AML-193 (cell line): ENCODE results near the gene MAGEA4.
"Not testable (repeated sequence)": the region's sequence is repeated elsewhere in the genome, so short reads cannot be mapped to it uniquely, and the experiment has no call there.

Experiments used
- DNase-seq, 2 experiments: peaks; one replicate each; lab custom pipeline; 2025; lab: John Stamatoyannopoulos, UW

The MAGEA4 gene, protein sequence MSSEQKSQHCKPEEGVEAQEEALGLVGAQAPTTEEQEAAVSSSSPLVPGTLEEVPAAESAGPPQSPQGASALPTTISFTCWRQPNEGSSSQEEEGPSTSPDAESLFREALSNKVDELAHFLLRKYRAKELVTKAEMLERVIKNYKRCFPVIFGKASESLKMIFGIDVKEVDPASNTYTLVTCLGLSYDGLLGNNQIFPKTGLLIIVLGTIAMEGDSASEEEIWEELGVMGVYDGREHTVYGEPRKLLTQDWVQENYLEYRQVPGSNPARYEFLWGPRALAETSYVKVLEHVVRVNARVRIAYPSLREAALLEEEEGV

GRCh38 chrX:151912780-151913179, at the start of gene MAGEA4:
Gene MAGEA4 (plus strand): TSS chrX:151912889. CDS start chrX:151923665, 10,776 bp downstream.
- no peak for DNase-seq

GRCh38 chrX:151870602-151871001, 42.1 kb upstream of the MAGEA4 start:
- DNase-seq: no peak

DNA sequence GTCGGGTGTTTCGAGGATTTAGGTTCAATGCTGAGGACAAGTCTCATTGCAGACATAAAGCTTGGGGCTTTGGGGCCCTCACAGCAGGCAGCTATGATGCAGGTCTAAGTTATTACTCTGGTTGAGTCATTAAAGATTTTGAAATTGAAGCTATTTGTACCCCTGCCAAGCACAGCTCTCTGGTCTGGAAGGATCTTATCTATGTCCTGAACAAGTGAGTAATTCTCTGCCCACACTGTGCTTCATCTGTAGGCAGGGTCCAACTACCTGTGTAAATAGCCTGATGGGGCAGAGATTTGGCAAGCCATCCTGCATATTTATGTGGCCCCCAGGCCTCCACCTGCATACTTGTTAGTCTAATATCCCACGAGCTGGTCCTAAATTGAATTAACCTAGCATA, 41.4 kb upstream of the MAGEA4 start:
- DNase-seq: no peak

GRCh38 chrX:151873096-151873495, 39.6 kb upstream of the MAGEA4 start:
- no peak for DNase-seq

GRCh38 chrX:151875270-151876026, 37.2 kb upstream of the MAGEA4 start:
- no peak for DNase-seq

GRCh38 chrX:151878574-151878973, 34.1 kb upstream of the MAGEA4 start:
- no peak for DNase-seq

DNA sequence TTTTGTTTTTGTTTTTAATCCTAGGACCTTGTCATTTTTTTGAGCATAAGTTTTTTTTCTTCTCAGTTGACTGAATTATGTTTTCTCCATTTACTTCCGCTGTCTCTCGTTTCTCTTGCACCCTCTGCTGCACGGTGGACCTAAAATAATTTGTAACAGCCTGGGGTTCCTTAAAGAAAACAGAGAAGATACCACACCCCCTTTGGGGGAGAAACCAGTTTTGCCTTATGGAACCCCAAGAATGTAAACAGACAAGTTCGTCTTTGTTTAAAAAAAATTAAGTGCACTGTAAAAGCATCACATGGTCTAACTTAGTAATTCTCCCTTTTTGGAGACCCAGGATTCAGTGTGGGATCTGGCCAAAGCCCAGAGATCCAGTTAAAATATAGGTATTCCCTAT, 32.8 kb upstream of the MAGEA4 start:
- no peak for DNase-seq

DNA sequence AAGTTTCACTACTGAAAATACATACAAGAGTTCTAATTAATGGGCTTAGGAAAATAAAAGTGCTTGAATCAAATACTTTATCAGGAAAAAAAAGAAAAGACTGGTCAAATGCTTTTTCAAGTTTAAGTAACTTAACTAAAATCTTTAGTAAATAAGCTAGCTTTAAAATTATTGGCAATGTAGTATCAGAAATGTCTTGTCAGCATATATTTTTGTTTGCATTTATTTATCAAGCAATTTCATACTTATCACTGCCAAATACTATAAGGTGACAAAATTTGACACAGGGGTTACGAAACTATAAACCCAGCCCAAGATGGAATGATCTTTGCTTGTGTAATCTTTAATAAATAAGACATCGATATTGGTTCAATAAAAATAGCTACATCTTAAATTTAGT, 31.8 kb upstream of the MAGEA4 start:
- DNase-seq: no peak

- no peak for DNase-seq
Observed at GRCh38 chrX:151889421-151889820, 23.3 kb upstream of the MAGEA4 start.

GRCh38 chrX:151896734-151897474, 15.8 kb upstream of the MAGEA4 start:
- DNase-seq: no peak

DNA sequence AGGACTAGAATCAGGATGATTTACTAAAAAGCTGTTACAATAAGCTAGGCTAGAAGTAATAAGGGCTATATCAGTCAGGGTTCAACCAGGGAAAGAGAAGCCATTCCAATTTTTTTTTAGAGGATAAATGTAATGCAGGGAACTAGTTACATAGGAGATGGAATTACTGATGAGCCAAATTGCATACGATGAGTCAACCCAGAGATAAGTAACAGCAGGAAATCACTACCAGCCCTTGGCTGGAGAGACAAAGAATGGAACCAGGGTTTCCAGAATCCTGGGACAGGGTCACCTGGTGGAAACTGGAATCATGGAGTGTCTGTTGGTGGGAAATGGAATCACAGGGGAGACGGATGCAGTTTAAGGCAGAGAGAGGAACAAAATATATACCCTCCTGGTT, 13.1 kb upstream of the MAGEA4 start:
- no peak for DNase-seq

DNA sequence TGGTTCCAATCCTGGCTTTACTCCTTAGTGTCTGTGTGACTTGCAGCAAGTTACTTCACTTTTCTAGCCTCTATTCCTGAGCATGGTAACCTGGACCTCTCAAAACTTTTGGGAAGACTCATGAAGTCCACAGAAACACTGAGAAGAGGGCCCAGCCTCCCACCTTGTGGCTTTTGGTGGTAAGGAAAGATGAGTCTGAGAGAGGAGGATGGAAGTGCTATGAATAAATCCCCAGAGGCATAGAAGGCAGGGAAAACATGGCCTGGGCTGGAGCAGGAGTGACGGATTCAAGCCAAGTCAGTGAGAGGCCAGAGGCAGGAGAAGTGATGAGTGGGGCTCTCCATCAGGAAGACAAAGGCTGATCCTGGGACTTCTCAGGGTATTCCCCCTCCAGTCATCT, 10.9 kb upstream of the MAGEA4 start:
- DNase-seq: no peak

- DNase-seq: no peak
Observed at GRCh38 chrX:151902813-151903591, 9.7 kb upstream of the MAGEA4 start.

DNA sequence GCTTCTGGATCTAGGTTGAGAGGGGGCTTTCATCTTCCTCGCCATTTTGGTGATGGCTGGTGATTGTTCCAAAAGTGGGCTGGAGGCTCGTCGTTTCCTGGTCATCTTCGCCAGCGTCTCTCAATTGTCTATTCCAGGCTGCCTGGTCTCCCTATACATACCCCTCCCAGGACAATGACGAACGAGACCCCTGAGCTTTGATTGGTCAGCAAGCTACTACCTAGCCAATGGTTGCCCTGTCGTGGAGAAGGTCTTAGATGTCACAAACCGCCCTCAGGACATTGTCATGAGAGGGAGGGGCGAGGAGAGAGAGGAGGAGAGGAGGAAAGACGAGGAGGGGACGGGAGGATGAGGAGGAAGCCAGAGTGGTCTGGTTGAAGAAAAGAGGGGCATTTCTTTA, 7.7 kb upstream of the MAGEA4 start:
- DNase-seq: no peak

GRCh38 chrX:151912221-151912620, 468 bp upstream of the MAGEA4 start:
- DNase-seq: no peak

GRCh38 chrX:151918736-151919135, 6.0 kb downstream of the MAGEA4 start:
- not testable (repeated sequence) for DNase-seq

- DNase-seq: no peak
Observed at GRCh38 chrX:151919610-151920009, 6.9 kb downstream of the MAGEA4 start.

GRCh38 chrX:151920101-151920500, 7.4 kb downstream of the MAGEA4 start:
- DNase-seq: no peak

- no peak for DNase-seq
Observed at GRCh38 chrX:151920530-151920929, 7.8 kb downstream of the MAGEA4 start.

DNA sequence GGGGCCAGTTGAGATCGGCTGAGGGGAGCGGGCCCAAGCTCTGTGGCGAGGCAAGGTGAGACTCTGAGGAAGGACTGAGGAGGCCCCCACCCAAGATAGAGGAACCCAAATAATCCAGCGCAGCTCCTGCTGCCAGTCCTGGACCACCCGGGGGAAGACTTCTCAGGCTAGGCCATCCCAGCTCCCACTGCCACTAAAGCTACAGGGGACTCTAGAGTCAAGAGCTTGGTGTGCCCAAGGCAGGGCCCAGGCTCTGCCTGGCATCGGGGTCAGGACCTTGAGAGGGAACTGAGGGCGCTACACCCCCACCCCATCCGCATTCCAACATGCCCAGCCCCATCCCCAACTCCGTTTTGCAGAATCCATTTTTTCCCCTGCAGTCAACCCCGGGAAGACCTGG, 8.6 kb downstream of the MAGEA4 start:
- no peak for DNase-seq

GRCh38 chrX:151921866-151922265, 9.2 kb downstream of the MAGEA4 start:
- DNase-seq: no peak

GRCh38 chrX:151922692-151923091, 10.0 kb downstream of the MAGEA4 start:
- no peak for DNase-seq
